SK-N-SH (cell line): ENCODE data around the gene NSRP1. TPM values are rescaled to one million over a fixed set of nuclear protein-coding genes. Genes with fewer than 3 reads are reported as not detected.

Source experiments
- CTCF ChIA-PET: fragments of 300-600, 350-600 bp; formaldehyde crosslinking; extraction: SDS; loops from one replicate; lab custom pipeline; 2021; lab: Yijun Ruan, JAX
- POLR2A ChIA-PET: fragments of 350-600 bp; sonication (Branson Sonifier 250); formaldehyde crosslinking; extraction: SDS; loops from one replicate; lab custom pipeline; 2020; ENCODE audit warnings: antibody characterized with exemption, inconsistent platforms; lab: Yijun Ruan, JAX
- DNase-seq: peaks from one replicate; pipeline ENCODE4 v3.0.0; 2012
- H2AFZ ChIP-seq: fragments of 200-600 bp; sonication (generic); 2 replicates; pipeline ENCODE4 v1.8.1; 2016; ENCODE audit warnings: antibody characterized with exemption, mild to moderate bottlenecking, low read depth
- H3F3A ChIP-seq: fragments of 200-600 bp; sonication (generic); replicated peaks from 2 replicates; pipeline ENCODE3; 2016; ENCODE audit warnings: antibody characterized with exemption, mild to moderate bottlenecking; ENCODE audit not compliant: insufficient read depth
- H3K27ac ChIP-seq, 2 experiments: fragments of 200-500 bp in 1 of 2; fragments of 200-600 bp in 1 of 2; sonication (Bioruptor generic) in 1 of 2; sonication (generic), shearing (Covaris generic) in 1 of 2; 2 replicates each; pipeline versions ENCODE4 v1.5.1 to v1.6.1; 2014 to 2016; ENCODE audit warnings: low read depth in 2 of 2, inconsistent platforms in 1 of 2, low read length in 1 of 2, mild to moderate bottlenecking in 1 of 2, mixed read lengths in 1 of 2
- H3K27me3 ChIP-seq: fragments of 200-600 bp; sonication (generic), shearing (Covaris generic); 2 replicates; pipeline ENCODE4 v1.6.1; 2016; ENCODE audit warnings: mixed run types; ENCODE audit not compliant: insufficient read depth
- H3K36me3 ChIP-seq, 2 experiments: fragments of 200-500 bp in 1 of 2; fragments of 200-600 bp in 1 of 2; sonication (Bioruptor generic) in 1 of 2; sonication (generic) in 1 of 2; replicated peaks in 1 of 2; 2 replicates each; pipeline versions ENCODE3 to v1.5.1; 2014 to 2016; ENCODE audit warnings: low read length in 1 of 2, mild to moderate bottlenecking in 1 of 2; ENCODE audit not compliant: insufficient read depth in 2 of 2, control insufficient read depth in 1 of 2
- H3K4me1 ChIP-seq, 2 experiments: fragments of 200-500 bp in 1 of 2; fragments of 200-600 bp in 1 of 2; sonication (Bioruptor generic) in 1 of 2; sonication (generic), shearing (Covaris generic) in 1 of 2; 2 replicates each; pipeline versions ENCODE4 v1.5.1 to v1.6.1; 2014 to 2016; ENCODE audit warnings: low read depth in 1 of 2, low read length in 1 of 2, mixed run types in 1 of 2; ENCODE audit not compliant: insufficient read depth in 2 of 2, control insufficient read depth in 1 of 2
- H3K4me2 ChIP-seq: fragments of 200-600 bp; sonication (generic), shearing (Covaris generic); 2 replicates; pipeline ENCODE4 v1.6.1; 2017; ENCODE audit warnings: mixed run types
- H3K4me3 ChIP-seq, 2 experiments: fragments of 200-500 bp in 1 of 2; fragments of 200-600 bp in 1 of 2; sonication (Bioruptor generic) in 1 of 2; sonication (generic), shearing (Covaris generic) in 1 of 2; 2 replicates each; pipeline versions ENCODE4 v1.5.1 to v1.8.1; 2014 to 2016; ENCODE audit warnings: low read depth in 2 of 2, inconsistent platforms in 1 of 2, low read length in 1 of 2, mild to moderate bottlenecking in 1 of 2, mixed read lengths in 1 of 2, moderate library complexity in 1 of 2
- H3K79me2 ChIP-seq: fragments of 200-600 bp; sonication (generic); 2 replicates; pipeline ENCODE4 v1.8.1; 2017; ENCODE audit warnings: mild to moderate bottlenecking; ENCODE audit not compliant: insufficient read depth
- H3K9ac ChIP-seq: fragments of 200-600 bp; sonication (generic); 2 replicates; pipeline ENCODE4 v1.6.1; 2017; ENCODE audit warnings: mixed run types
- H3K9me2 ChIP-seq: fragments of 200-600 bp; sonication (generic); 2 replicates; pipeline ENCODE4 v1.6.1; 2017; ENCODE audit warnings: mixed run types
- H3K9me3 ChIP-seq: fragments of 200-600 bp; sonication (generic); 2 replicates; pipeline ENCODE4 v1.6.1; 2017; ENCODE audit warnings: mixed run types, mild to moderate bottlenecking, moderate library complexity
- H4K20me1 ChIP-seq: fragments of 200-600 bp; sonication (generic); 2 replicates; pipeline ENCODE4 v1.6.1; 2017; ENCODE audit warnings: mild to moderate bottlenecking, mixed run types; ENCODE audit not compliant: insufficient read depth
- ELF1 ChIP-seq: IDR thresholded peaks from 2 replicates; pipeline ENCODE4 v1.4.0; 2012
- GATA2 ChIP-seq: sonication (generic); formaldehyde crosslinking; IDR thresholded peaks from 2 replicates; pipeline ENCODE4 v1.5.0; 2020; ENCODE audit warnings: mild to moderate bottlenecking, missing genetic modification reagents
- JUND ChIP-seq: IDR thresholded peaks from 2 replicates; pipeline ENCODE4 v1.4.0; 2012
- MEF2A ChIP-seq: IDR thresholded peaks from 2 replicates; pipeline ENCODE4 v1.4.0; 2012; ENCODE audit warnings: low read depth, borderline replicate concordance
- NFIC ChIP-seq: IDR thresholded peaks from 2 replicates; pipeline ENCODE4 v1.4.0; 2012; ENCODE audit warnings: borderline replicate concordance
- NRF1 ChIP-seq: IDR thresholded peaks from 2 replicates; pipeline ENCODE4 v1.6.1; 2012; ENCODE audit warnings: low read depth, mild to moderate bottlenecking, low read length
- PBX3 ChIP-seq: IDR thresholded peaks from 2 replicates; pipeline ENCODE4; 2012
- POLR2AphosphoS5 ChIP-seq: IDR thresholded peaks from 2 replicates; pipeline ENCODE4 v1.6.1; 2012; ENCODE audit warnings: low read depth, low read length
- RAD21 ChIP-seq: IDR thresholded peaks from 2 replicates; pipeline ENCODE4 v1.6.1; 2012; ENCODE audit warnings: mild to moderate bottlenecking, low read length
- RCOR1 ChIP-seq: fragments of 150-350 bp; IDR thresholded peaks from 2 replicates; pipeline ENCODE4 v1.6.1; 2017; ENCODE audit warnings: antibody characterized with exemption, low read length
- SMC3 ChIP-seq: IDR thresholded peaks from 2 replicates; pipeline ENCODE4 v1.6.1; 2012; ENCODE audit warnings: low read depth, low read length, improper control_type of control experiment
- TAF1 ChIP-seq: IDR thresholded peaks from 2 replicates; pipeline ENCODE4 v1.6.1; 2012; ENCODE audit warnings: low read depth, mild to moderate bottlenecking, low read length, moderate library complexity, borderline replicate concordance
- TEAD4 ChIP-seq: IDR thresholded peaks from 2 replicates; pipeline ENCODE4 v1.4.0; 2012; ENCODE audit warnings: mild to moderate bottlenecking, borderline replicate concordance; ENCODE audit not compliant: insufficient read depth
- WGBS: methylation state at CpG from one replicate; pipeline ENCODE4 v1.1.6; 2017; ENCODE audit warnings: low lambda C conversion rate; 5-methylcytosine and 5-hydroxymethylcytosine counted together
- polyA plus RNA-seq, 3 experiments: library from polyadenylated mRNA; depleted of rRNA; stranded (reverse); fragments of >200 nt; gene quantifications; 2 replicates each; pipeline ENCODE4 v1.2.3, GENCODE V29; 2012
- TF ChIP-seq, protein P1 (sequence below): fragments of 150-350 bp; IDR thresholded peaks from 2 replicates; pipeline ENCODE4 v1.6.1; 2017; ENCODE audit warnings: antibody characterized with exemption, low read length, low read depth, borderline replicate concordance
- TF ChIP-seq, protein P2 (sequence below): fragments of 150-350 bp; IDR thresholded peaks from 2 replicates; pipeline ENCODE4 v1.6.1; 2016; ENCODE audit warnings: mild to moderate bottlenecking, low read depth, low read length
- TF ChIP-seq, protein P3 (sequence below): IDR thresholded peaks from 2 replicates; pipeline ENCODE4 v1.4.0; 2012; ENCODE audit warnings: low read depth, borderline replicate concordance

The NSRP1 gene
- polyA plus RNA-seq, 1 of the 3 experiments (the other 2 are of a cell fraction), result 10.8 TPM

DNA sequence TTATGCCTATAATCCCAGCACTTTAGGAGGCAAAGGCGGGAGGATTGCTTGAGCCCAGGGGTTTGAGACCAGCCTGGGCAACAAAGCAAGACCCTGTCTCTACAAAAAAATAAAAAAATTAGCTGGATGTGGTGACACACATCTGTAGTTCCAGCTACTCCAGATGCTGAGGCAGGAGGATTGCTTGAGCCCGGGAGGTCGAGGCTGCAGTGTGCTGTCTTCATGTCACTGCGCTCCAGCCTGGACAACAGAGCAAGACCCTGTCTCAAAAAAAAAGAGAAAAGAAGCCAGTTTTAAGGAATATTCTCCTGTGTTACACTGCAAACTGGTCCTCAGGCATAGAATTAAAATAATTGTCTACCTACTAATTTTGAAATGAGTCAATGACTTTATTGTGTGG, 47.9 kb downstream of the NSRP1 start (continued):
- TF ChIP-seq, protein P1, sequence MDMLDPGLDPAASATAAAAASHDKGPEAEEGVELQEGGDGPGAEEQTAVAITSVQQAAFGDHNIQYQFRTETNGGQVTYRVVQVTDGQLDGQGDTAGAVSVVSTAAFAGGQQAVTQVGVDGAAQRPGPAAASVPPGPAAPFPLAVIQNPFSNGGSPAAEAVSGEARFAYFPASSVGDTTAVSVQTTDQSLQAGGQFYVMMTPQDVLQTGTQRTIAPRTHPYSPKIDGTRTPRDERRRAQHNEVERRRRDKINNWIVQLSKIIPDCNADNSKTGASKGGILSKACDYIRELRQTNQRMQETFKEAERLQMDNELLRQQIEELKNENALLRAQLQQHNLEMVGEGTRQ, result no peak
- TF ChIP-seq NRF1, result no peak
- TF ChIP-seq JUND, result no peak
- TF ChIP-seq, protein P2, sequence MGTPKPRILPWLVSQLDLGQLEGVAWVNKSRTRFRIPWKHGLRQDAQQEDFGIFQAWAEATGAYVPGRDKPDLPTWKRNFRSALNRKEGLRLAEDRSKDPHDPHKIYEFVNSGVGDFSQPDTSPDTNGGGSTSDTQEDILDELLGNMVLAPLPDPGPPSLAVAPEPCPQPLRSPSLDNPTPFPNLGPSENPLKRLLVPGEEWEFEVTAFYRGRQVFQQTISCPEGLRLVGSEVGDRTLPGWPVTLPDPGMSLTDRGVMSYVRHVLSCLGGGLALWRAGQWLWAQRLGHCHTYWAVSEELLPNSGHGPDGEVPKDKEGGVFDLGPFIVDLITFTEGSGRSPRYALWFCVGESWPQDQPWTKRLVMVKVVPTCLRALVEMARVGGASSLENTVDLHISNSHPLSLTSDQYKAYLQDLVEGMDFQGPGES, result no peak
- TF ChIP-seq PBX3, result no peak
- TF ChIP-seq, protein P3, sequence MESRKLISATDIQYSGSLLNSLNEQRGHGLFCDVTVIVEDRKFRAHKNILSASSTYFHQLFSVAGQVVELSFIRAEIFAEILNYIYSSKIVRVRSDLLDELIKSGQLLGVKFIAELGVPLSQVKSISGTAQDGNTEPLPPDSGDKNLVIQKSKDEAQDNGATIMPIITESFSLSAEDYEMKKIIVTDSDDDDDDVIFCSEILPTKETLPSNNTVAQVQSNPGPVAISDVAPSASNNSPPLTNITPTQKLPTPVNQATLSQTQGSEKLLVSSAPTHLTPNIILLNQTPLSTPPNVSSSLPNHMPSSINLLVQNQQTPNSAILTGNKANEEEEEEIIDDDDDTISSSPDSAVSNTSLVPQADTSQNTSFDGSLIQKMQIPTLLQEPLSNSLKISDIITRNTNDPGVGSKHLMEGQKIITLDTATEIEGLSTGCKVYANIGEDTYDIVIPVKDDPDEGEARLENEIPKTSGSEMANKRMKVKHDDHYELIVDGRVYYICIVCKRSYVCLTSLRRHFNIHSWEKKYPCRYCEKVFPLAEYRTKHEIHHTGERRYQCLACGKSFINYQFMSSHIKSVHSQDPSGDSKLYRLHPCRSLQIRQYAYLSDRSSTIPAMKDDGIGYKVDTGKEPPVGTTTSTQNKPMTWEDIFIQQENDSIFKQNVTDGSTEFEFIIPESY, result no peak

GRCh38 chr17:30165147-30165546, 48.5 kb downstream of the NSRP1 start:
- ChIA-PET CTCF (interaction anchor here (1.1 to 1.6 kb wide), 3 partner anchors 40 to 71 kb away, joined by 3 to 5 read pairs (median 4); no protein-coding TSS in a partner anchor), POLR2A (no interaction called here)
- H3K27me3 ChIP-seq, result no peaks in the 10 kb centered on the region
- TF ChIP-seq GATA2 (CRISPR knock-in tag), result no peak
- no peak for TF ChIP-seq MEF2A
- TF ChIP-seq, protein P3, result no peak
- no peak for TF ChIP-seq RAD21
- TF ChIP-seq SMC3, result no peak
- no peak for TF ChIP-seq TAF1
- no peak for TF ChIP-seq RCOR1
- no peak for TF ChIP-seq TEAD4
- TF ChIP-seq NFIC, result no peak
- no peak for TF ChIP-seq ELF1
- TF ChIP-seq POLR2AphosphoS5, result no peak
- no peak for DNase-seq
- no peak overlapping the region for H3K9ac ChIP-seq
- WGBS, result 87% methylated on average over 3 of the region's 3 CpGs
- no peaks in the 10 kb centered on the region for H3K9me2 ChIP-seq
- no peak overlapping the region for H2AFZ ChIP-seq
- no peak overlapping the region; a peak in 1 of 4 replicates for H3K27ac ChIP-seq
- H3K4me3 ChIP-seq, result no peak overlapping the region
- 0 out of 2 replicates have a peak, but pooled peaks cover 16% of the 10 kb centered on the region for H4K20me1 ChIP-seq
- H3K79me2 ChIP-seq, result peaks cover 90% of the 10 kb centered on the region
- H3K36me3 ChIP-seq, result peaks cover 7 to 66% of the 10 kb centered on the region in 2 experiments
- no peak overlapping the region for H3K4me2 ChIP-seq
- H3K4me1 ChIP-seq, result no peaks in the 10 kb centered on the region; a peak in 1 of 4 replicates
- peaks cover 7% of the 10 kb centered on the region; the same call in 1 of the 2 replicates for H3K9me3 ChIP-seq
- H3F3A ChIP-seq, result peaks cover 8% of the 10 kb centered on the region
